HEK293 (cell line): ENCODE data around the gene MICAL3.

Experiments used
- CTCF ChIA-PET: fragments of 350-600 bp; formaldehyde crosslinking; extraction: SDS; loops from one replicate; lab custom pipeline; 2021; ENCODE audit warnings: antibody characterized with exemption; lab: Yijun Ruan, JAX
- POLR2A ChIA-PET: fragments of 300-600 bp; formaldehyde crosslinking; extraction: SDS; loops from one replicate; lab custom pipeline; 2020; ENCODE audit warnings: antibody characterized with exemption, inconsistent platforms; lab: Yijun Ruan, JAX
- H3K27ac ChIP-seq: fragments of 200-500 bp; sonication (Bioruptor generic); 2 replicates; pipeline ENCODE4 v1.5.1; 2014; ENCODE audit warnings: low read depth, low read length, control low read depth, inconsistent platforms; ENCODE audit errors: extremely low read depth
- H3K36me3 ChIP-seq, 2 experiments: fragments of 200-500 bp in 1 of 2; sonication (Bioruptor generic) in 1 of 2; 1 replicate in 1 of 2; 2 replicates in 1 of 2; pipeline ENCODE4 v1.5.1; 2014 to 2017; ENCODE audit warnings: inconsistent platforms in 2 of 2, low read length in 2 of 2; ENCODE audit not compliant: control insufficient read depth in 2 of 2, insufficient read depth in 1 of 2
- H3K4me1 ChIP-seq: fragments of 200-500 bp; sonication (Bioruptor generic); 2 replicates; pipeline ENCODE4 v1.5.1; 2014; ENCODE audit warnings: mild to moderate bottlenecking, low read length, inconsistent platforms; ENCODE audit not compliant: control insufficient read depth, insufficient read depth
- H3K4me3 ChIP-seq: 2 replicates; pipeline ENCODE4 v1.5.1; 2011; ENCODE audit warnings: low read depth, mild to moderate bottlenecking, control low read depth, low read length, moderate library complexity
- H3K9me3 ChIP-seq: fragments of 200-500 bp; sonication (Bioruptor generic); 2 replicates; pipeline ENCODE4 v1.5.1; 2014; ENCODE audit warnings: low read depth, low read length, inconsistent platforms; ENCODE audit not compliant: control insufficient read depth, insufficient read depth
- GLIS1 ChIP-seq: fragments of 450-650 bp; formaldehyde crosslinking; IDR thresholded peaks from 2 replicates; pipeline ENCODE4 v1.5.1; 2016; ENCODE audit warnings: missing biosample characterization, missing genetic modification characterization
- SETDB1 ChIP-seq: IDR thresholded peaks from one replicate; pipeline ENCODE4 v1.6.1; 2017; ENCODE audit warnings: mild to moderate bottlenecking, low read length, moderate library complexity, mixed read lengths; ENCODE audit not compliant: insufficient read length
- ZNF174 ChIP-seq: fragments of 450-650 bp; formaldehyde crosslinking; IDR thresholded peaks from 2 replicates; pipeline ENCODE4 v1.5.0; 2017; ENCODE audit warnings: missing biosample characterization, mild to moderate bottlenecking, missing genetic modification characterization
- ZNF19 ChIP-seq: fragments of 450-650 bp; formaldehyde crosslinking; IDR thresholded peaks from 2 replicates; pipeline ENCODE4; 2016; ENCODE audit warnings: missing biosample characterization, missing genetic modification characterization, low read depth
- ZNF266 ChIP-seq: fragments of 450-650 bp; formaldehyde crosslinking; IDR thresholded peaks from 2 replicates; pipeline ENCODE4 v1.5.1; 2016; ENCODE audit warnings: missing biosample characterization, missing genetic modification characterization, low read depth
- ZNF391 ChIP-seq: fragments of 450-650 bp; formaldehyde crosslinking; IDR thresholded peaks from 2 replicates; pipeline ENCODE4 v1.5.1; 2016; ENCODE audit warnings: low read depth, missing biosample characterization, missing genetic modification characterization, borderline replicate concordance
- ZNF776 ChIP-seq: fragments of 450-650 bp; formaldehyde crosslinking; IDR thresholded peaks from 2 replicates; pipeline ENCODE4 v1.5.0; 2017; ENCODE audit warnings: missing biosample characterization, missing genetic modification characterization, borderline replicate concordance
- TF ChIP-seq, protein P1 (sequence below): fragments of 450-650 bp; formaldehyde crosslinking; IDR thresholded peaks from 2 replicates; pipeline ENCODE4 v1.5.1; 2016; ENCODE audit warnings: missing biosample characterization, missing genetic modification characterization
- TF ChIP-seq, protein P2 (sequence below): fragments of 450-650 bp; formaldehyde crosslinking; IDR thresholded peaks from 2 replicates; pipeline ENCODE4 v1.5.1; 2016; ENCODE audit warnings: missing biosample characterization, missing genetic modification characterization

MICAL3 gene

DNA sequence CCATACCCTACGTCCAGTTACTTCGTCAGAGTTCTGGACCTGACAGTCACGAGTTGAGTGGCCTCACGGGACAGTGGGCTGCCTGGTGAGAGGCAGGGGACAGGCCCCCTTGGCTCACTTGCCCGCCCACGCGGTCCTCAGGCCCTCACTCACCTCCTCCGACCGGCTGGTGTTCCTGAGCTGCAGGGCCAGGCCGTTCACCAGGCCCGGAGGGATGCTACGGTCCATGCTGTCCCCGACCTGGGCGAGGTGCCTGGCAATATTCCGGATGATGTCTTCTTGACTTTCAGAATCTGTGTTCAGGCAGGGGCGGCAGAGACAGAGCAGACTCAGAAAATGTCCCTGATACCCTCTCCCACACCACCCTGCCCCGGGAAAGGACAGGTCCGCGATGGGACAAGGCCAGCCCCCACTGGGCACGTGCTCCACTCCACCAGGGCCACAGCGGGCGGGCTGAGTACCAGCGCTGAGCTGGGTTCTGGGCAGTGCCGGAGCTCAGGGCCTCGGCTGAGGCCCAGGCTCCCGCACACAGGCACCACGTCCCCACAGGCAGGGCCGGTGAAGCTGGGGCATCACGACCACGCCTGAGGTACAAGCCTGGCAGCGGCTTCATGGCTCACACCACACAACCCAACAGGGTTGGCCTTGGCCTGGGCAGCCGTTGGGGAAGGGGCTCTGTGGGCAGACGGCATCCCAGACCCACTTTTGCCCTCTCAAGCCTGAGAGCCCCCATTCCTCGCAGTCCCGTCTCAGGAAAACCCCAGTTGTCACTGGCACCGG lies 285.0 kb downstream of the MICAL3 start:
- no peaks in the 10 kb centered on the region for H3K9me3 ChIP-seq
- ChIA-PET CTCF (interaction anchor here (7.1 kb wide), 1 partner anchor 337 kb away, joined by 74 read pairs; the partner anchor contains the start of gene PEX26), POLR2A (no interaction called here)
- no peak overlapping the region for H3K27ac ChIP-seq
- no peak overlapping the region for H3K4me3 ChIP-seq
- peaks cover 3 to 35% of the 10 kb centered on the region in 2 experiments for H3K36me3 ChIP-seq
- TF ChIP-seq, protein P1, sequence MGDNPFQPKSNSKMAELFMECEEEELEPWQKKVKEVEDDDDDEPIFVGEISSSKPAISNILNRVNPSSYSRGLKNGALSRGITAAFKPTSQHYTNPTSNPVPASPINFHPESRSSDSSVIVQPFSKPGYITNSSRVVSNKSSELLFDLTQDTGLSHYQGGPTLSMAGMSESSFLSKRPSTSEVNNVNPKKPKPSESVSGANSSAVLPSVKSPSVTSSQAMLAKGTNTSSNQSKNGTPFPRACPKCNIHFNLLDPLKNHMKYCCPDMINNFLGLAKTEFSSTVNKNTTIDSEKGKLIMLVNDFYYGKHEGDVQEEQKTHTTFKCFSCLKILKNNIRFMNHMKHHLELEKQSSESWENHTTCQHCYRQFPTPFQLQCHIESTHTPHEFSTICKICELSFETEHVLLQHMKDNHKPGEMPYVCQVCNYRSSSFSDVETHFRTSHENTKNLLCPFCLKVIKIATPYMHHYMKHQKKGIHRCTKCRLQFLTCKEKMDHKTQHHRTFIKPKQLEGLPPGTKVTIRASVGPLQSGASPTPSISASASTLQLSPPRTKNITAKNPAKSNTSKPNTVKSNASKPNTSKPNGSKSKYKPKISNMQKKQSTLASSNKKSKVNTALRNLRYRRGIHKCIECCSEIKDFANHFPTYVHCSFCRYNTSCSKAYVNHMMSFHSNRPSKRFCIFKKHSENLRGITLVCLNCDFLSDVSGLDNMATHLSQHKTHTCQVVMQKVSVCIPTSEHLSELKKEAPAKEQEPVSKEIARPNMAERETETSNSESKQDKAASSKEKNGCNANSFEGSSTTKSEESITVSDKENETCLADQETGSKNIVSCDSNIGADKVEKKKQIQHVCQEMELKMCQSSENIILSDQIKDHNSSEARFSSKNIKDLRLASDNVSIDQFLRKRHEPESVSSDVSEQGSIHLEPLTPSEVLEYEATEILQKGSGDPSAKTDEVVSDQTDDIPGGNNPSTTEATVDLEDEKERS, result no peak
- no peak for TF ChIP-seq ZNF391 (tag by site-specific recombination)
- TF ChIP-seq, all 188 proteins: peak for 0
- H3K4me1 ChIP-seq, result no peaks in the 10 kb centered on the region

DNA sequence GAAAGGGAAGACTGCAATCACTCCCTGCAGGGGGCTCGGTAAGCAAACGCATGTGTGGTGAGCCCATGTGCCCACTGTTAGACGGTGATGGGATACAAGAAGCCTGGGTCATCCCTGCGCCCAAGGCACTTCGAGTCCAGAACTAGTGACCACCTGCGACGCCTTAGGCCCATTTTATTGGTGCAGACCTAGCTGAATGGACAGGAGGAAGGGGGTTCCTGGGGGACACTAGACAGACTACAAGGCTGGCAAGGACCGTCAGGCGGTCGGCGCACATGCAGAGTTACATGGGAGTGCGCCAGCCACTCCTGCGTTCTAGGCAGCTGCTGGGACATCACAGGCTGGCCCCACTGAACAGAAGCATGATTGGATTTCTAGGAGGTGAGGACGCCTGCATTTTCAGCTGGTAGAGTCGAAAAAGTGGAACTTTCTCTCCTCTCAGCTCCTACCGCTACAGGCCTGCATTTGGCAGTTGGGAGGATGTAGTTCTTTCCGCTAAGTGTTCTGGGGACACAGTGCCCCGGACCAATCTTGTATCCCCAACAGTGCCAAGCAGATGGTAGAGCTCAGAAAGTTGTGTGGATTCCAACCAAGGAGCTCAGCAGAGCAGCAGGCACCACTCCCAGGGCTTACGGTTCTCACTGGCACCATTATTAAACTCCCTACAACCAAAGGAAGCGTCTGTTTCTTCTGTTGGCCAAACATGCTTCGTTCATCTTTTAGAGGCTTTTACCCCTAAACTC lies 285.8 kb downstream of the MICAL3 start:
- TF ChIP-seq ZNF266 (tag by site-specific recombination) (no peak), ZNF19 (no peak), ZNF776 (no peak), SETDB1 (no peak), GLIS1 (tag by site-specific recombination) (no peak), ZNF174 (tag by site-specific recombination) (no peak)
- TF ChIP-seq, protein P2, sequence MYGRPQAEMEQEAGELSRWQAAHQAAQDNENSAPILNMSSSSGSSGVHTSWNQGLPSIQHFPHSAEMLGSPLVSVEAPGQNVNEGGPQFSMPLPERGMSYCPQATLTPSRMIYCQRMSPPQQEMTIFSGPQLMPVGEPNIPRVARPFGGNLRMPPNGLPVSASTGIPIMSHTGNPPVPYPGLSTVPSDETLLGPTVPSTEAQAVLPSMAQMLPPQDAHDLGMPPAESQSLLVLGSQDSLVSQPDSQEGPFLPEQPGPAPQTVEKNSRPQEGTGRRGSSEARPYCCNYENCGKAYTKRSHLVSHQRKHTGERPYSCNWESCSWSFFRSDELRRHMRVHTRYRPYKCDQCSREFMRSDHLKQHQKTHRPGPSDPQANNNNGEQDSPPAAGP (tag by site-specific recombination), result no peak
- peaks cover 3 to 43% of the 10 kb centered on the region in 2 experiments for H3K36me3 ChIP-seq
- POLR2A ChIA-PET, result no interaction called here

More for the DNA sequence above, 285.8 kb downstream of the MICAL3 start:
- no peak overlapping the region for H3K27ac ChIP-seq
- H3K9me3 ChIP-seq, result no peaks in the 10 kb centered on the region
- CTCF ChIA-PET, result interaction anchor here (1.2 to 7.1 kb wide), 2 partner anchors 15 to 338 kb away, joined by 3 to 74 read pairs; partner anchors contain the start of gene PEX26
- H3K4me3 ChIP-seq, result no peak overlapping the region
- no peaks in the 10 kb centered on the region for H3K4me1 ChIP-seq
